Esophagus squamous epithelium (tissue), 5 donors: ENCODE results near the gene ARSD. TPM values are rescaled to one million over a fixed set of nuclear protein-coding genes. Genes with fewer than 3 reads are reported as not detected.

Source experiments
- DNase-seq: peaks from one replicate; lab custom pipeline; 2025; lab: John Stamatoyannopoulos, UW
- H3K27ac ChIP-seq, 4 donors: fragments of 200-600 bp; sonication (generic); one replicate each; pipeline ENCODE4 v1.5.1; 2016 to 2019; ENCODE audit warnings: mild to moderate bottlenecking in 1 of 4
- H3K27me3 ChIP-seq, 4 donors: fragments of 200-600 bp; sonication (generic); 1 replicate in 3 of 4; 2 replicates in 1 of 4; pipeline versions ENCODE4 v1.5.1 to v1.6.0; 2017 to 2021; ENCODE audit warnings: antibody characterized with exemption in 1 of 4
- H3K36me3 ChIP-seq, 3 donors: fragments of 200-600 bp; sonication (generic); one replicate each; pipeline ENCODE4 v1.5.1; 2016 to 2019
- H3K4me1 ChIP-seq, 3 donors: fragments of 200-600 bp; sonication (generic); one replicate each; pipeline ENCODE4 v1.5.1; 2017 to 2019
- H3K4me3 ChIP-seq, 4 donors: fragments of 200-600 bp; sonication (generic); 1 replicate in 3 of 4; 2 replicates in 1 of 4; pipeline ENCODE4 v1.5.1; 2016 to 2019; ENCODE audit warnings: mild to moderate bottlenecking in 2 of 4, moderate library complexity in 1 of 4
- H3K9me3 ChIP-seq, 3 donors: fragments of 200-600 bp; sonication (generic); one replicate each; pipeline ENCODE4 v1.5.1; 2016 to 2019
- POLR2A ChIP-seq, 4 donors: fragments of 450-650 bp; IDR thresholded peaks; one replicate each; pipeline ENCODE4 v1.6.1; 2017; ENCODE audit warnings: antibody characterized with exemption in 4 of 4, mild to moderate bottlenecking in 4 of 4, moderate library complexity in 3 of 4
- WGBS, 2 donors: methylation state at CpG; one replicate each; pipeline ENCODE4 v1.1.5; 2018; 5-methylcytosine and 5-hydroxymethylcytosine counted together
- intact Hi-C: fragments of 100-400 bp; cut with DNase I; formaldehyde crosslinking; loops from one replicate; pipeline ENCODE4 v1.15.0; 2022
- total RNA-seq, 4 donors: library from RNA; depleted of rRNA; stranded (reverse); fragments of >200 nt; gene quantifications; one replicate each; pipeline ENCODE4 v1.1.0, GENCODE V29; 2016
- TF ChIP-seq, protein P1 (sequence below), 6 experiments: fragments of 450-650 bp in 4 of 6; fragments of 200-600 bp in 2 of 6; sonication (generic) in 2 of 6; IDR thresholded peaks; one replicate each; pipeline ENCODE4 v1.5.1; 2016 to 2019; ENCODE audit warnings: antibody characterized with exemption in 6 of 6, mild to moderate bottlenecking in 4 of 6, moderate library complexity in 4 of 6
- donor health status: DM: yes; HTN: yes; CAD: no.

Gene ARSD
- total RNA-seq, 4 donors from 2014 or later = 9.7 to 25.5 (median 19.2) TPM

DNA sequence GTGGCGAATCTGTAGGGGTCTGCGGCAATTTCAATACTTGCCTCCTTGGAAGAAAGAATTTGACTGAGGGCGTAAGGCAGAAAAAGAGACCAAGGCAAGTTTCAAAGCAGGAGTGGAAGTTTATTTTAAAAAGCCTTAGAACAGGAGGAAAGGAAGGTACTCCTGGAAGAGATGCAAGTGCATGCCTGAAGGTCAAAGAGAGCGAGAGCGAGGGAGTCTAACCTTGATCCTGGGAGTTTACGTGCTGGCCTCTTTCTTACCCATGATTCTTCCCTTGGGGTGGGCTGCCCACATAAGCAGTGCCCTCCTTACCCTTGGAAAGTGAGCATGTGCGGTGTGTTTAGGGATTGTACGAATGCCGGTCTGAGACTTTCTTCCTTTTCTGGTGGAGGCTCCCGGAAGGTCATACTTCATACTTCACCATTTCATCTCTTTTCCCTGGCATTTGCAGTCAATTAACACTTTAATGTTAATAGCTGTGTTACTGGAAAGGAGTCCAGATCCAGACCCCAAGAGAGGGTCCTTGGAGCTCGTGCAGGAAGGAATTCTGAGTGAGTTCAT is 40.0 kb downstream of the ARSD start:
- peaks cover 0 to 11% (median 0%) of the 10 kb centered on the region in 3 donors for H3K4me1 ChIP-seq
- DNase-seq = no peak
- peak overlapping the region in 2 of 4 donors; percentile 6 to 17 for H3K27ac ChIP-seq
- peak overlapping the region; percentile 12 to 62 (median 40) for H3K4me3 ChIP-seq
- whole genome bisulfite sequencing, 2 donors = 49 to 67% methylated on average over 8 to 11 of the region's 11 CpGs
- intact Hi-C loops = no loop called here
- H3K9me3 ChIP-seq = no peaks in the 10 kb centered on the region
- no peaks in the 10 kb centered on the region for H3K36me3 ChIP-seq
- H3K27me3 ChIP-seq = no peaks in the 10 kb centered on the region
- TF ChIP-seq, protein P1, sequence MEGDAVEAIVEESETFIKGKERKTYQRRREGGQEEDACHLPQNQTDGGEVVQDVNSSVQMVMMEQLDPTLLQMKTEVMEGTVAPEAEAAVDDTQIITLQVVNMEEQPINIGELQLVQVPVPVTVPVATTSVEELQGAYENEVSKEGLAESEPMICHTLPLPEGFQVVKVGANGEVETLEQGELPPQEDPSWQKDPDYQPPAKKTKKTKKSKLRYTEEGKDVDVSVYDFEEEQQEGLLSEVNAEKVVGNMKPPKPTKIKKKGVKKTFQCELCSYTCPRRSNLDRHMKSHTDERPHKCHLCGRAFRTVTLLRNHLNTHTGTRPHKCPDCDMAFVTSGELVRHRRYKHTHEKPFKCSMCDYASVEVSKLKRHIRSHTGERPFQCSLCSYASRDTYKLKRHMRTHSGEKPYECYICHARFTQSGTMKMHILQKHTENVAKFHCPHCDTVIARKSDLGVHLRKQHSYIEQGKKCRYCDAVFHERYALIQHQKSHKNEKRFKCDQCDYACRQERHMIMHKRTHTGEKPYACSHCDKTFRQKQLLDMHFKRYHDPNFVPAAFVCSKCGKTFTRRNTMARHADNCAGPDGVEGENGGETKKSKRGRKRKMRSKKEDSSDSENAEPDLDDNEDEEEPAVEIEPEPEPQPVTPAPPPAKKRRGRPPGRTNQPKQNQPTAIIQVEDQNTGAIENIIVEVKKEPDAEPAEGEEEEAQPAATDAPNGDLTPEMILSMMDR (IDR thresholded peaks at IDR 0.05) = no peak
- no peak for TF ChIP-seq POLR2A (IDR thresholded peaks at IDR 0.05)

DNA sequence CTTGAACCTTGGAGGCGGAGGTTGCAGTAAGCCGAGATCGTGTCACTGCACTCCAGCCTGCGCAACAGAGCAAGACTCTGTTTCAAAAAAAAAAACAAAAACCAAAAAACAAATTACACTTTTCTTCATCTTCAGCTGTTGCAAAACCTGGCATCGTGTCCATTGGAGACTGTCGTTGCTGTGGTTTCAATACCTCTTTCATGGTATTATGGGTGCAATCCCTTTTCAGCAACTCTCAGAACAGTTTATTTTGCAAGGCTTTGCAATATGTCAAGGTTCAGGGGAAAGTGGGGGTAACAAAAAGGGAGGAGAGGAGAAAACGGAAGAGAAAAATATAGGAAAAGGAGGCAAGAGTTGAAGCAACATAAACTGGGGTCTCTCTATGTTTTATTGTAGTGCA is 40.8 kb downstream of the ARSD start:
- TF ChIP-seq, protein P1 (IDR thresholded peaks at IDR 0.05) = no peak
- TF ChIP-seq POLR2A (IDR thresholded peaks at IDR 0.05) = no peak
- H3K4me3 ChIP-seq = no peak overlapping the region
- H3K9me3 ChIP-seq = no peaks in the 10 kb centered on the region
- WGBS, 2 donors = 85 to 87% methylated on average over 4 to 7 of the region's 7 CpGs
- H3K4me1 ChIP-seq = peaks cover 0 to 11% (median 0%) of the 10 kb centered on the region in 3 donors
- no peak overlapping the region for H3K27ac ChIP-seq
- no peaks in the 10 kb centered on the region for H3K27me3 ChIP-seq
- no peaks in the 10 kb centered on the region for H3K36me3 ChIP-seq
- no peak for DNase-seq
- intact Hi-C loops = no loop called here

DNA sequence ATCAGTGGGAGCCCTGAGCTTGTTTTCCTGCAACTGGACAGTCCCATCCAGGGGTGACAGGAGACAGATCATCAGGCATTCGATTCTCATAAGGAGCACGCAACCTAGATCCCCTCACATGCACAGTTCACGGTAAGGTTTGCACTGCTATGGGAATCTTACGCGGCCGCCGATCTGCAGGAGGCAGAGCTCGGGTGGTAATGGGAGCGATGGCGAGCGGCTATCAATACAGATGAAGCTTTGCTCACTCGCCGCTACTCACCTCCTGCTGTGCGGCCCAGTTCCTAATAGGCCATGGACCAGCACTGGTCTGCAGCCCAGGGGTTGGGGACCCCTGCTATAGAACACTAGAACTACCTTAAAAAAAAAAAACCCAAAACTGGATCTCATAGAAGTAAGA is 45.4 kb downstream of the ARSD start:
- DNase-seq = no peak
- Histone ChIP-seq H3K4me3 (no peak overlapping the region), H3K4me1 (no peaks in the 10 kb centered on the region), H3K27me3 (no peaks in the 10 kb centered on the region), H3K27ac (no peak overlapping the region), H3K9me3 (no peaks in the 10 kb centered on the region), H3K36me3 (no peaks in the 10 kb centered on the region)
- no peak for TF ChIP-seq POLR2A (IDR thresholded peaks at IDR 0.05)
- TF ChIP-seq, protein P1 (IDR thresholded peaks at IDR 0.05) = no peak
- WGBS, 2 donors = 86 to 92% methylated on average over 4 to 10 of the region's 14 CpGs
- intact Hi-C loops = no loop called here

DNA sequence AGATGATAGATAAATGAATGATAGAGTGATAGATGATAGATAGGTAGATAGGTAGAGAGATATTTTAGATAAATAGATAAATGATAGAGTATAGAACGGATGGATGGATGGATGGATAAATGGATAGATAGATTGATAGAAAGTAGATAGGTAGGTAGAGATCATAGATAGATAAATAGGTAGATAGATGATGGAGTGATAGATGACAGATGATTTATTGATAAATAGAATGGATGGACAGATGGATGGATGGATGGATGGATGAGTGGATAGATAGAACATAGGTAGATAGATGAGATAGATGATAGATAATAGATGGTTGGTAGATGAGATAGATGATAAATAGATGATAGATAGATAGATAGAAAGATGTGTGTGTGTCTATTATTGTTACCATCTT is 49.5 kb downstream of the ARSD start:
- Histone ChIP-seq H3K36me3 (no peaks in the 10 kb centered on the region), H3K9me3 (no peaks in the 10 kb centered on the region), H3K27me3 (no peaks in the 10 kb centered on the region), H3K4me1 (no peaks in the 10 kb centered on the region), H3K27ac (no peak overlapping the region), H3K4me3 (no peak overlapping the region)
- no peak for DNase-seq
- WGBS, 2 donors = 70 to 83% methylated on average over 1 of the region's 1 CpG
- no peak for TF ChIP-seq POLR2A (IDR thresholded peaks at IDR 0.05)
- TF ChIP-seq, protein P1 (IDR thresholded peaks at IDR 0.05) = no peak
- intact Hi-C loops = no loop called here

DNA sequence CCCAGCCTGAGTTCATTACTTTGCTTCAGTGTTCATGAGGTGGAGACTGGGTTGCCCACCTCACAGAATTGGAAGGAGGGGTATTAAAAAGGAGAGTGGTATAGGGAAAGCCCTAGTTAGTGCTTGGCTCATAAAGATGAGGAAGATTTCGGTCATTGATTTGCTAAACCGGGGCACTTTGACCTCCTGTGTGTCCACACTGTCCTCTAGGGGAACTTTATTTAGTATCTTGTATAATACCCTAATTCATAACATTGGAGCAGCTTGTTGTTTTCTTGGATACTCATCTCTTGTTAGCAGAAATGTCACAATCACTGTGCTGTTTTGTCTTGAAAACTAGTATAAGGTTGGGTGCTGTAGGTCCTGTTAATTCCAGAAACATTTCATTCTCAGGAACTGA is 50.6 kb downstream of the ARSD start:
- DNase-seq = no peak
- no peak overlapping the region for H3K27ac ChIP-seq
- no peaks in the 10 kb centered on the region for H3K27me3 ChIP-seq
- no peaks in the 10 kb centered on the region for H3K9me3 ChIP-seq
- H3K36me3 ChIP-seq = no peaks in the 10 kb centered on the region
- no peaks in the 10 kb centered on the region for H3K4me1 ChIP-seq
- no peak overlapping the region for H3K4me3 ChIP-seq
- intact Hi-C loops = no loop called here
- 79 to 86% methylated on average over 2 of the region's 2 CpGs for WGBS, 2 donors
- TF ChIP-seq, protein P1 (IDR thresholded peaks at IDR 0.05) = no peak
- no peak for TF ChIP-seq POLR2A (IDR thresholded peaks at IDR 0.05)
